ENCODE measurements around the gene PEX11B. TPM values are rescaled to one million over a fixed set of nuclear protein-coding genes. Genes with fewer than 3 reads are reported as not detected.
A peak's percentile ranks its signal among the peaks of the same experiment; 100 is the strongest.
"Not testable (repeated sequence)": the region's sequence is repeated elsewhere in the genome, so short reads cannot be mapped to it uniquely, and the experiment has no call there.

Gene PEX11B
- polyA plus RNA-seq, 1 donor = 22.5 TPM

GRCh38 chr1:145952903-145953302, 34.4 kb upstream of the PEX11B start:
- DNase-seq (ENCODE audit: low read depth) = no peak

DNA sequence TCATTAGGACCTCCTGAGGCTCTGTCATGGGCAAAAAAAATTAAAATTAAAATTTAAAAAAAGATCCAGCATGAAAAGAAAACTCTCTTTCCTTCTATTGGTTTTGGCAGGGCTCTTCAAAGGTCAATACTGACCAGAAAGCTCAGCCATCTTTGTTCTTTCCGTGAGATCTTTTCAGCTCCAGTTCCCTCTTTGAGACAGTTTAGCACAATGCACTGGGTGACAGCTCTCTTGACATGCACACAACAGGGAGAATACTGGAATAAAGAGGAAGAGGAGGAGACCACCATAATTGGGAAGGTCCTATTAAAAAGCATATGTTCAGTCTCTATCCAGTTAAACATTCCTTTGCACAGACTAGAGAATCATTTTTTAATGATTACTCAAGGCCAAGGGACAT, 33.0 kb upstream of the PEX11B start:
- no peak for DNase-seq (ENCODE audit: low read depth)

DNA sequence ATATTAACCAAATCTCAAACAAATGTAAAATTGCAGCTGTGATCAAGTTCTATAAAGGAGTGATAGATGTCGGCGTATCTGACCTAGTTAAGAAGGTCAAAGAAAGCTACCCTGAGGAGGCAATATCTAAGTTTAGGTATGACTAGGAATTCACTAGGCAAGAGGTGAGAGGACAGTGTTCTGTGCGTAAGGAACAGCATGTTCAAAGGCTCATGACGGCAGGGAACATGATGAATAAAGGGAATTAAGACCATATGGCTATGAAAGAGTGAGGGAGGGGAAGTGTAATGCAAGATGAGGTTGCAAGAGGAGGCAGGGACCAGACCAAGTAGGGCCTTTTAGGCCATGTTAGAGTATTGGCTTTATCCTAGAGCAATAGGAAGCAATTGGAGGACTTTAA, 30.7 kb upstream of the PEX11B start:
- DNase-seq (ENCODE audit: low read depth) = no peak

DNA sequence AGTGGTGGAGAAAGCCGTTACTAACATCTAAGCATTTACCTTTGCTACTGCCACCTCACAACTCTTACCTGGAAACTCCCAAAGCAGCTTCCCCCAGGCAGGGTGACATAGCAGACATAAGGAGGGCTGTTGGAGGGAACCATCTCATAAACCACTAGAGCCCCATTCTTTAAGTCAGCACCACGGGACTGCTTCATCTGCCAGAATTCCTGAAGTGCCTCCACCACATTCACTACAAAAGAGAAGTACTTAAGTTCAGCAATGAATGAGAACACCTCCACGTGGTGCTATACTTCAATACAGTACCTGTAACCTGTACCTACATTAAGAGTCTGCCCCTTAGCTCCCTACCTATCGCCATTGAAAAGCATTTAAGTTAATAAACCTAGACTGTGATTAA, 29.0 kb upstream of the PEX11B start:
- DNase-seq (ENCODE audit: low read depth) = no peak

GRCh38 chr1:145946477-145946986, 28.0 kb upstream of the PEX11B start:
- no peak for DNase-seq (ENCODE audit: low read depth)

DNA sequence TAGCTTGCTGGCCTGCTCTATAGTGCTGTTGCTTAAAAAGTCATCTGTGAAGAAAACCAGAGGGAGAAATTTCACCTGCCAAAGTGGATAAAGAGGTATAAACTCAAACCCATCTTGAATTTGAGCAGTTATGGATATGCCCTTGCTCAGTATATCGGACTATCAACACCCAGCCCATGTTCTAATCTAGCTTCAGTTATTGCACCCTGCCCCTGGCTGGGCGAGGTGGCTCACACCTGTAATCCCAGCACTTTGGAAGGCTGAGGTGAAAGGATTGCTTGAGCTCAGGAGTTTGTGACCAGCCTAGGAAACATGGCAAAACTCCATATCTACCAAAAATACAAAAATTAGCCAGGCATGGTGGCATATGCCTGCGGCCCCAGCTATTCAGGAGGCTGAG, 26.0 kb upstream of the PEX11B start:
- no peak for DNase-seq (ENCODE audit: low read depth)

DNA sequence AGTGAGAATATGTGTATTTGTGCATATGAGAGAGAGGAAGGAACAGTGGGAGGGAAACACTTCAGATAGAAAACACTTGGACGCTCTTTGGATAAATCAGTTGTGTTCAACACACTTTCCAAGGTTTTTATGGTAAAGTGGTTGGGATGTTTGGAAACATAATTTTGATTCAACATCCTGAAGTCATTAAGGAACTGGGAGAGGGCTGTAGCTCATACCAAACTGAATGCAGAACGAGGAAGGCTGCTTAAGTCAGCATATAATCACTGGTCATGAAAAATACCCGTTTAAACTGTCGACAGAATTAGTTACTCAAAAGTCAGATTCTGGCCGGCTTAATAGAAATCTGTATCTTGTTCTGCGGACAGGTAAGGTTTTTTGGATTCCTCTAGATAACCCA, 24.4 kb upstream of the PEX11B start:
- no peak for DNase-seq (ENCODE audit: low read depth)

DNA sequence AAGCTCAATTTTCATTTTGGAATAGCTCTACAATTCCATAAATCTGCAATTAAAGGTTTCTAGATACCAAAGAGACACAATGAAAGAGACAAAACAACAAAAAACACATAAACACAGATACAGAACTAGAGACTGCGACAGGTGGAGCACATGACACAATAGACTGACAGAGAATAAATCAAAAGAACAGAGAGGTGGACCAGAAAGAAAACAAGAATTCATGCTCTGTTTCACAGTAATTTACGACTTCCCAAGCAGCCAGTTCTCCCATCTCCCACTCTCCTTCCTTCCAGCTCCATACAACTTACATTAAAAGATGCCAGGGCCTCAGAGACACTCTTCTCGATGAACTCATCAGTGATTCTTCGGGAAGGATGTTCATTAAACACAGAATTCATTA, 23.9 kb upstream of the PEX11B start:
- no peak for DNase-seq (ENCODE audit: low read depth)

DNA sequence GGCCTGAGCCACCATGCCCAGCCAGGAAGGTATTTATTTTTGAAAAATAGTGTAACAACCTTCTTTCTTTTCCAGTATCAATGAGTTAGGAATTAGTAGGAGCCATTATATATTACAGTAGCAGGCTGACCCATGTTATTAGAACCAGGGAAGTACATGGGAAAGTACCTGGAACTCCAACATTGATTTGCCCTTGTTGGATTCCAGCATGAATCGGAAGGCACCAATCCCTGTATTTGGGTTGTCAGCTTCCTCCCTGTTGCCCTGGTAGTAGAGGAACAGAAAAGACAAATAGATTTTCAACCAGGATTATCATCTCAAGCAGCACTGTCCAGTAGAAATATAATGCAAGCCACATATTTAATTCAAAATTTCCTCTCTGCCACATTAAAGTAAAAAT, 18.9 kb upstream of the PEX11B start:
- no peak for DNase-seq (ENCODE audit: low read depth)

GRCh38 chr1:145936247-145936646, 17.7 kb upstream of the PEX11B start:
- DNase-seq (ENCODE audit: low read depth) = no peak

GRCh38 chr1:145935708-145936107, 17.2 kb upstream of the PEX11B start:
- DNase-seq (ENCODE audit: low read depth) = no peak

GRCh38 chr1:145932522-145933009, 14.0 kb upstream of the PEX11B start:
- not testable (repeated sequence) for DNase-seq (ENCODE audit: low read depth)

DNA sequence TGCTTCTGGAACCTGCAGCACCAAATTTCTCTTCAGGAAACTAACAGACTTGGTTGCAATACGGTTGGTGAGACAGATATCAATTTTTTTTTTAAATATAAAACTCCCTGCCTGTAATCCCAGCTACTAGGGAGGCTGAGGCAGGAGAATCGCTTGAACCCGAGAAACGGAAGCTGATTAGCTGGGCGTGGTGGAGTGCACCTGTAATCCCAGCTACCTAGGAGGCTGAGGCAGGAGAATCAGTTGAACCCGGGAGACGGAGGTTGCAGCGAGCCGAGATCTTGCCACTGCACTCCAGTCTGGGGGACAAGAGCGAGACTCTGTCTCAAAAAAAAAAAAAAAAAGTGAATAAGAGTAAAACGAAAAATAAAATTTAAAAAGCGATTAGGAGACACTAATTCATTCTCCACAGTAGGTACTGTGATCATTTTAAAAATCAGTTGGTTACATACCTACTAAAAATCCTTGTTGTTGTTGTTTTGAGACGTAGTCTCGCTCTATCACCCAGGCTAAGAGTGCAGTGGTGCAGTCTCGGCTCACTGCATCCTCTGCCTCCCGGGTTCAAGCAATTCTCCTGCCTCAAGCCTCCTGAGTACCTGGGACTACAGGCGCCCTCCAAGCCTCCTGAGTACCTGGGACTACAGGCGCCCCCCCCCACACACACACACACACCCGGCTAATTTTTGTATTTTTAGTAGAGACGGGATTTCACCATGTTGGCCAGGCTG, 9.6 kb upstream of the PEX11B start:
- no peak for DNase-seq (ENCODE audit: low read depth)

GRCh38 chr1:145927063-145927886, 8.8 kb upstream of the PEX11B start, which contains the start of gene RBM8A:
Gene RBM8A, minus strand, starts transcription at chr1:145927484. Its CDS starts 58 bp downstream, at chr1:145927426.
- peak; percentile 99 for DNase-seq (ENCODE audit: low read depth)

- no peak for DNase-seq (ENCODE audit: low read depth)
These were observed 8.2 kb upstream of the PEX11B start for GRCh38 chr1:145926686-145927062.

- no peak for DNase-seq (ENCODE audit: low read depth)
These were observed 3.7 kb upstream of the PEX11B start for GRCh38 chr1:145922266-145922665.

GRCh38 chr1:145920297-145920696, 1.8 kb upstream of the PEX11B start:
- DNase-seq (ENCODE audit: low read depth) = not testable (repeated sequence)

GRCh38 chr1:145918992-145919939, 749 bp upstream of the PEX11B start:
- no peak for DNase-seq (ENCODE audit: low read depth)

DNA sequence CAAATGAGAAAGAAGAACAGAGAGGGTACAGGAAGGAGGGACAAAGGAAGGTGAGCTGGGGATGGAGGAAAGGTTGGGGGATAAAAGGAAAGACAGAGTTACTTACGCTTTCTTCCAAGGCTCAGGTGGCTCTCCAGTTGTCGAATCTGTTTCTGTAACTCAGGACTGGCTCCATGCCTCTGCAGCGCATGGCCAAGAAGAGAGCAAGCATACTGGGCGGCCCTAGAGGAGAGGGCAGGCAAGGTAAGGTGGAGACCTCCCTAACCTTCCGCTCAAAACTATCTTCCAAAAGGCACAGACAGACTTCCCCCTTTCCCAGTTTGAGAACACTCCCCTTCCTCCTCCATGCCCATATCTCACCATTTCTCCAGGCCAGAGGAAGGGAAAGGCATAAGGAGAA, 922 bp downstream of the PEX11B start:
- DNase-seq (ENCODE audit: low read depth) = no peak

GRCh38 chr1:145916745-145917144, 1.8 kb downstream of the PEX11B start:
- no peak for DNase-seq (ENCODE audit: low read depth)

GRCh38 chr1:145912128-145912641, 6.3 kb downstream of the PEX11B start:
- DNase-seq (ENCODE audit: low read depth) = no peak
